Thyroid gland (tissue), 4 donors: Measurements from ENCODE around the gene CACNB3.

Source experiments
- CTCF ChIP-seq, 6 experiments: fragments of 200-600 bp in 3 of 6; fragments of 450-650 bp in 3 of 6; sonication (generic) in 3 of 6; IDR thresholded peaks; one replicate each; pipeline ENCODE4 v1.5.1; 2016 to 2019; ENCODE audit warnings: antibody characterized with exemption in 6 of 6, mild to moderate bottlenecking in 2 of 6, inconsistent platforms in 1 of 6, moderate library complexity in 1 of 6
- POLR2A ChIP-seq, 2 donors: fragments of 450-650 bp; IDR thresholded peaks; one replicate each; pipeline ENCODE4 v1.6.1; 2017; ENCODE audit warnings: antibody characterized with exemption in 2 of 2, mild to moderate bottlenecking in 2 of 2, moderate library complexity in 1 of 2

GRCh38 chr12:48868451-48868850, 50.2 kb downstream of the CACNB3 start:
- TF ChIP-seq CTCF (IDR thresholded peaks at IDR 0.05) (no peak), POLR2A (IDR thresholded peaks at IDR 0.05) (no peak)
